Measurements from ENCODE around the gene POPDC2. TPM values are rescaled to one million over a fixed set of nuclear protein-coding genes. Genes with fewer than 3 reads are reported as not detected.
A peak's percentile ranks its signal among the peaks of the same experiment; 100 is the strongest.

Gene POPDC2
- total and polyA plus RNA-seq, 10 of the 15 experiments (the other 5 are each of a cell fraction or from before 2014, with no cell fraction given) = 1.8 to 12.7 (median 3.5) TPM

GRCh38 chr3:119627461-119627860, 32.9 kb downstream of the POPDC2 start (continued):
- TF ChIP-seq DPF2 (IDR thresholded peaks at IDR 0.05) (no peak), MXI1 (IDR thresholded peaks at IDR 0.05; ENCODE audit: low read depth, low read length) (no peak), EED (IDR thresholded peaks at IDR 0.05; ENCODE audit: low read depth) (peak; percentile 71), BHLHE40 (IDR thresholded peaks at IDR 0.05; ENCODE audit: borderline replicate concordance in 1 of 2, low read depth in 2 of 2, low read length in 1 of 2) (no peak), RELA (IDR thresholded peaks at IDR 0.05; ENCODE audit: borderline replicate concordance, partially characterized antibody) (peak; percentile 19), SREBF1 (IDR thresholded peaks at IDR 0.05; ENCODE audit: low read length) (no peak), ETV6 (conservative IDR thresholded peaks at IDR 0.05 in 1 of 2, IDR thresholded peaks at IDR 0.05 in 1 of 2; ENCODE audit: borderline replicate concordance in 1 of 2, low read depth in 1 of 2) (no peak), RAD51 (IDR thresholded peaks at IDR 0.05) (no peak), BCL3 (IDR thresholded peaks at IDR 0.05; ENCODE audit: borderline replicate concordance, insufficient read depth, low read depth, low read length, poor library complexity, severe bottlenecking) (peak; percentile 54), E2F8 (IDR thresholded peaks at IDR 0.05; ENCODE audit: low read depth, partially characterized antibody) (no peak), SUPT20H (IDR thresholded peaks at IDR 0.05; ENCODE audit: borderline replicate concordance, control insufficient read depth, low read depth, low read length) (no peak), CHD1 (IDR thresholded peaks at IDR 0.05; ENCODE audit: low read depth, low read length) (no peak), RUNX3 (IDR thresholded peaks at IDR 0.05; ENCODE audit: low read length) (no peak), MLLT1 (IDR thresholded peaks at IDR 0.05) (no peak), CBFB (IDR thresholded peaks at IDR 0.05; ENCODE audit: low read depth) (no peak), POLR2A (IDR thresholded peaks at IDR 0.05; ENCODE audit: low read depth, low read length) (no peak), SP1 (IDR thresholded peaks at IDR 0.05; ENCODE audit: low read depth, low read length) (no peak), WRNIP1 (IDR thresholded peaks at IDR 0.05; ENCODE audit: borderline replicate concordance, low read depth, low read length) (no peak), PAX5 (IDR thresholded peaks at IDR 0.05; ENCODE audit: borderline replicate concordance, low read depth, low read length) (no peak), MEF2A (IDR thresholded peaks at IDR 0.05; ENCODE audit: insufficient read depth, low read depth, low read length) (0 out of 2 replicates have a peak, but pooled peaks have one; percentile 5), BCL11A (IDR thresholded peaks at IDR 0.05; ENCODE audit: low read depth, low read length) (no peak), CHD2 (IDR thresholded peaks at IDR 0.05; ENCODE audit: borderline replicate concordance, low read depth, low read length) (no peak)
